GM23338 (cell line): Measurements from ENCODE around the gene EXOC3L1. TPM values are rescaled to one million over a fixed set of nuclear protein-coding genes. Genes with fewer than 3 reads are reported as not detected.

Experiments
- ATAC-seq: fragments of 200-7000 bp; cut with Tn5 transposase; 3 replicates; pipeline ENCODE4 v1.9.1; 2020
- DNase-seq: peaks from one replicate; pipeline ENCODE4 v3.0.0-alpha.2; 2015; ENCODE audit warnings: low spot score
- H2AFZ ChIP-seq: fragments of 200-600 bp; sonication (generic); 2 replicates; pipeline ENCODE4 v1.8.0; 2016; ENCODE audit warnings: antibody characterized with exemption, mild to moderate bottlenecking, moderate library complexity
- H3F3A ChIP-seq: fragments of 200-600 bp; sonication (generic); replicated peaks from 2 replicates; pipeline ENCODE4 v1.8.0; 2017; ENCODE audit warnings: antibody characterized with exemption, mixed run types, low read depth
- H3K27ac ChIP-seq: fragments of 200-600 bp; sonication (generic); 2 replicates; pipeline ENCODE4 v1.6.1; 2016; ENCODE audit warnings: low read depth
- H3K27me3 ChIP-seq: fragments of 200-600 bp; sonication (generic); 2 replicates; pipeline ENCODE4 v1.8.0; 2016; ENCODE audit warnings: mild to moderate bottlenecking, mixed run types, moderate library complexity; ENCODE audit not compliant: insufficient read depth
- H3K36me3 ChIP-seq: fragments of 200-600 bp; sonication (generic); 2 replicates; pipeline ENCODE4 v1.8.0; 2016; ENCODE audit warnings: mild to moderate bottlenecking; ENCODE audit not compliant: insufficient read depth
- H3K4me1 ChIP-seq: fragments of 200-600 bp; sonication (generic); 2 replicates; pipeline ENCODE4 v1.8.0; 2016; ENCODE audit warnings: mild to moderate bottlenecking, moderate library complexity; ENCODE audit not compliant: insufficient read depth
- H3K4me2 ChIP-seq: fragments of 200-600 bp; sonication (generic); 2 replicates; pipeline ENCODE4 v1.7.1; 2017; ENCODE audit warnings: mixed run types
- H3K4me3 ChIP-seq: fragments of 200-600 bp; sonication (generic); 2 replicates; pipeline ENCODE4 v1.6.1; 2016; ENCODE audit warnings: mixed run types
- H3K79me2 ChIP-seq: fragments of 200-600 bp; sonication (generic); replicated peaks from 2 replicates; pipeline ENCODE4 v1.8.0; 2017; ENCODE audit warnings: mild to moderate bottlenecking; ENCODE audit not compliant: insufficient read depth
- H3K9me2 ChIP-seq: fragments of 200-600 bp; sonication (generic); 2 replicates; pipeline ENCODE4 v1.8.0; 2017; ENCODE audit not compliant: insufficient read depth
- H4K20me1 ChIP-seq: fragments of 200-600 bp; sonication (generic); replicated peaks from 2 replicates; pipeline ENCODE4 v1.8.0; 2017; ENCODE audit warnings: mild to moderate bottlenecking; ENCODE audit not compliant: insufficient read depth
- H3K27ac Mint-ChIP-seq: 2 replicates; pipeline ENCODE4 v1.8.0; 2020; ENCODE audit warnings: inconsistent platforms, mild to moderate bottlenecking, moderate library complexity, mixed read lengths
- H3K27me3 Mint-ChIP-seq: 3 replicates; pipeline ENCODE4 v1.8.0; 2022; ENCODE audit warnings: low read depth, mild to moderate bottlenecking, moderate library complexity, mixed read lengths, inconsistent platforms; ENCODE audit not compliant: insufficient read depth, poor library complexity
- H3K36me3 Mint-ChIP-seq: 3 replicates; pipeline ENCODE4 v1.8.0; 2021; ENCODE audit warnings: low read depth, mild to moderate bottlenecking, inconsistent platforms, moderate library complexity, mixed read lengths
- H3K4me1 Mint-ChIP-seq: 3 replicates; pipeline ENCODE4 v1.8.0; 2020; ENCODE audit warnings: mild to moderate bottlenecking, inconsistent platforms, mixed read lengths
- H3K4me3 Mint-ChIP-seq: 3 replicates; pipeline ENCODE4 v1.8.0; 2021; ENCODE audit warnings: moderate library complexity, mild to moderate bottlenecking, inconsistent platforms, mixed read lengths
- H3K9me3 Mint-ChIP-seq: 3 replicates; pipeline ENCODE4 v1.8.0; 2020; ENCODE audit warnings: moderate library complexity, mild to moderate bottlenecking, inconsistent platforms, mixed read lengths
- CREB1 ChIP-seq: fragments of 250-450 bp; sonication (Bioruptor Pico); IDR thresholded peaks from 2 replicates; pipeline ENCODE4 v1.5.0; 2020; ENCODE audit warnings: low read depth, mild to moderate bottlenecking, moderate library complexity
- ETS1 ChIP-seq: IDR thresholded peaks from 2 replicates; pipeline ENCODE4 v1.6.1; 2016; ENCODE audit warnings: antibody characterized with exemption
- EZH2 ChIP-seq: fragments of 200-600 bp; sonication (generic); IDR thresholded peaks from one replicate; pipeline ENCODE4 v1.8.0; 2017; ENCODE audit warnings: antibody characterized with exemption, mild to moderate bottlenecking, low read depth; ENCODE audit not compliant: unreplicated experiment
- EZH2phosphoT487 ChIP-seq: fragments of 200-600 bp; sonication (generic); IDR thresholded peaks from one replicate; pipeline ENCODE4 v1.8.1; 2018; ENCODE audit warnings: antibody characterized with exemption; ENCODE audit not compliant: unreplicated experiment
- ZNF331 ChIP-seq: fragments of 250-450 bp; sonication (Bioruptor Pico); IDR thresholded peaks from 2 replicates; pipeline ENCODE4 v1.5.0; 2020; ENCODE audit warnings: low read depth, mild to moderate bottlenecking, moderate library complexity
- ZNF462 ChIP-seq: fragments of 250-450 bp; sonication (Bioruptor Pico); IDR thresholded peaks from 2 replicates; pipeline ENCODE4 v1.5.0; 2020; ENCODE audit warnings: mild to moderate bottlenecking, moderate library complexity
- polyA plus RNA-seq: library from polyadenylated mRNA; unstranded; fragments of >200 nt; fragmentation: Nextera tagmentation; extraction: Ambion mirVana; gene quantifications from 2 replicates; pipeline ENCODE4 v1.2.1, GENCODE V29; 2016
- total RNA-seq: library from RNA; depleted of rRNA; stranded (reverse); fragments of >200 nt; shearing (Covaris generic); gene quantifications from 2 replicates; pipeline ENCODE4 v1.2.3, GENCODE V29; 2014

Gene EXOC3L1
- total and polyA plus RNA-seq, 2 experiments from 2014 or later: 1.1 to 2.3 TPM

DNA sequence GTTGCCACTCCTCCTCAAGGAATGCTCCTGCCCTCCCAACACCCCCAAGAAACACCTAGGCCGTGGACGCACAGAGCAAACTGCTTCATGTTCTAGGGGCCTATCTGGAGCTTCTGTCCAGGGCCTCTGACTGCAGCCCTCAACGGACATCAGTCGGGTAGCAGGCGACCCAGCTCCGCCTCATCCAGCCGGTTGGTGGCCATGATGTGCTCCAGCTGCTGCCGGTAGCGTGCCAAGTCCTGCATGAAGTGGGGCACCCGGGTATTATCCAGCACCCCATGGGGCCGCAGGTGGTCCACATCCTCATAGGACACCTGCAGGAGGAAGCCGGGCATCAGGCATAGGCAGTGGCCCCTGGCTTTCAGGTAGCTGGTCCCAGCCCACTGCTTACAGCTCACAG is 13.3 kb downstream of the EXOC3L1 start:
- Histone ChIP-seq H3K27ac (no peak overlapping the region), H2AFZ (no peak overlapping the region), H3K9me2 (no peaks in the 10 kb centered on the region), H3K27me3 (peaks cover 62% of the 10 kb centered on the region), H4K20me1 (peaks cover 11% of the 10 kb centered on the region), H3K79me2 (no peaks in the 10 kb centered on the region), H3F3A (peaks cover 16% of the 10 kb centered on the region; the same call in 1 of the 2 replicates), H3K36me3 (no peaks in the 10 kb centered on the region), H3K4me1 (peaks cover 25% of the 10 kb centered on the region; the same call in 1 of the 2 replicates), H3K4me3 (no peak overlapping the region), H3K4me2 (no peak overlapping the region)
- H3K4me3 Mint-ChIP-seq: no peak overlapping the region; the same call in 2 of the 3 replicates
- DNase-seq: no peak
- H3K36me3 Mint-ChIP-seq: peaks cover 3% of the 10 kb centered on the region; the same call in 2 of the 3 replicates
- H3K4me1 Mint-ChIP-seq: peaks cover 24% of the 10 kb centered on the region
- TF ChIP-seq EZH2 (no peak), ZNF462 (no peak), ETS1 (no peak), EZH2phosphoT487 (no peak), CREB1 (no peak), ZNF331 (CRISPR knock-in tag) (no peak)
- ATAC-seq: no peak
- no peak overlapping the region for H3K27ac Mint-ChIP-seq
- peaks cover 67% of the 10 kb centered on the region for H3K27me3 Mint-ChIP-seq
- no peaks in the 10 kb centered on the region; the same call in 1 of the 3 replicates for H3K9me3 Mint-ChIP-seq
